Activated CD4-positive, alpha-beta T cell treated with anti-CD3 and anti-CD28 coated beads, Interleukin-2, amount 50 U/mL, for 16 hours (primary cell): ENCODE results near the gene C3orf33.
"Not testable (repeated sequence)": the region's sequence is repeated elsewhere in the genome, so short reads cannot be mapped to it uniquely, and the experiment has no call there.

Source experiments
- DNase-seq: peaks from one replicate; pipeline ENCODE4 v3.0.0-alpha.2; 2020

Gene C3orf33

GRCh38 chr3:155805802-155806618 lies at the start of gene C3orf33:
Gene C3orf33 (minus strand): TSS chr3:155806278. CDS start chr3:155806252, 26 bp downstream.
- DNase-seq = peak; percentile 78

DNA sequence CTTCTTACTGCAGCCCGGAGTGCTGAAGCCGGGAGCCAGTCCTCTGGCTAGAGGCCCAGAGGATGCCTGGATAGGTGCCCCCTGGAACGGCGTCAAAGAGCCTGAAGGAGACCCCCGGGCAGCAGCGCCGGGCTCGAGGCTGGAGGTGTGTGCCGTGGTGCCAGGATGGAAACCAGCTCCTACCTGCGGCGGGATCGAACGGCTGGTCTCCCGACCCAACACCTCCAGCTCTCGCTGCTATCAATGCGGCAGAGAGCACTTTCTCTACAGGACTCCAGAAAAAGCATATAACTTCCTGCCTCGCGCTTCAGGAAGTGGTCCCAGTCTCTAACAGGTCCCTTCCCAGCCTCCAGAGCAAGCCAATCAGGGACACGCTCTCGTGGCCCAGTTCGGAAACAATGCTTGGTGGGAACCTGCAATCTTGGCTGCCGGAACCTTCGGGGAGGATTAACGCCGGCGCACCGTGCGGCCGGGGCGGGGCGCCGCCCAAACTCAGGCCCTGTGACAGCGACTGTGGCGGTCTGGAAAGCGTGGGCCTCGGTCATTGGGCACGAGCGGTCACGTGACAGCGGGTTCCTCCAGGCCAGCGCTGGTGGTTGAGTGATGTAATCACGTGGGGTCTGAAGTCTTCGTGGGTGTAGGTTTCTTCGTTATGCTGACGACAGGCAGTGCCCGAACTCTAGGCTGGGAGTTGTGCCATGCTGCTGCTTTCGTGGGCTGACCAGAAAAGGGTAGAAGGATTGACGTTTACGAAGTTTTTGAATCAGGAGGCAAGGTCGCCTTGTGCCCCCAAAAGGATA lies 48.3 kb upstream of the C3orf33 start, which contains the start of gene SLC33A1:
Gene SLC33A1 (minus strand): TSS at position 287 of the 800 bp plus-strand sequence. CDS start 430 bp downstream, outside the sequence.
- DNase-seq = peak; percentile 100

GRCh38 chr3:155853214-155854140 lies 47.4 kb upstream of the C3orf33 start:
- peak; percentile 35 for DNase-seq

DNA sequence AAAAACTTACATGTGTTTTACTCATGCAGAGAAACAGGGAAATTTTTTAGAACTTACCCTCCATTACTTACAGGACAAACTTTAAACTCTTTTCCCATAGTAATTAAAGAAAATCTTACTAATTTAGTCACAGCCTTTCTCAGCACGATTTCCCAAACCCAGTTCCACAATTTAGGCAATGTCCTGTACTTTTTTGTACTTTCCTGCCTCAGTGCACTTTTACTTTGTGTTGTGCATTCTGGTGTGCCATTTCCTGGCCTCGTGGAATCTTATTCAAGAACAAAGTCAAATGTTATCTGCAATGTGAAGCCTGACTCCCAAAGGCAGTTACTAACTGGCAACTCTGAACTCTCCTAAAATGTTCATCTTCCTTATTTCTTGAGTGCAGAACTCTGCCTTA lies 46.3 kb upstream of the C3orf33 start:
- no peak for DNase-seq

GRCh38 chr3:155849404-155849803 lies 43.3 kb upstream of the C3orf33 start:
- not testable (repeated sequence) for DNase-seq

- no peak for DNase-seq
Measured at GRCh38 chr3:155847993-155848392, 41.9 kb upstream of the C3orf33 start.

GRCh38 chr3:155846119-155846518 lies 40.0 kb upstream of the C3orf33 start:
- no peak for DNase-seq

GRCh38 chr3:155843569-155843968 lies 37.5 kb upstream of the C3orf33 start:
- DNase-seq = no peak

GRCh38 chr3:155835341-155836071 lies 29.4 kb upstream of the C3orf33 start:
- no peak for DNase-seq

GRCh38 chr3:155828490-155829098 lies 22.5 kb upstream of the C3orf33 start:
- DNase-seq = not testable (repeated sequence)

- no peak for DNase-seq
Measured at GRCh38 chr3:155815030-155815545, 9.0 kb upstream of the C3orf33 start.

- DNase-seq = not testable (repeated sequence)
Measured at GRCh38 chr3:155813224-155813623, 7.1 kb upstream of the C3orf33 start.

DNA sequence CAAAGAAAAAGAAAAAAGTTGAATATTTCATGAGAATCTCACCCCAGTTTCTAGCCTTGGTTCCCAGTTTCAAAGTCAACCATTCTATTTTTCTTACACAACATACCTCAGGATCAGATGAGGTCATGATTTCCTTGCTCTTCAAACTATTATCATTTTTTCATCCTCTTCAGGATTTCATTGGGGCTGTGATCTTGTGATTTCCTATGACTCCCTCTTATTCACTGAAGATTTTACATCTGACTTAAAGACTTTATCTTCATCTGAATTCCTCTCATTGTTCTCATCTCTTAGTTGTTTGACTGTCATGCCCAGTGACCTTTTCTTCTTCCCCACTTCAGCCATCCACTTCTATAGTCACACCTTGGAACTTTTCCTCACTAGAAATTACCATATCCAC lies 3.1 kb upstream of the C3orf33 start:
- no peak for DNase-seq

- DNase-seq = no peak
Measured at GRCh38 chr3:155807823-155808222, 1.7 kb upstream of the C3orf33 start.

DNA sequence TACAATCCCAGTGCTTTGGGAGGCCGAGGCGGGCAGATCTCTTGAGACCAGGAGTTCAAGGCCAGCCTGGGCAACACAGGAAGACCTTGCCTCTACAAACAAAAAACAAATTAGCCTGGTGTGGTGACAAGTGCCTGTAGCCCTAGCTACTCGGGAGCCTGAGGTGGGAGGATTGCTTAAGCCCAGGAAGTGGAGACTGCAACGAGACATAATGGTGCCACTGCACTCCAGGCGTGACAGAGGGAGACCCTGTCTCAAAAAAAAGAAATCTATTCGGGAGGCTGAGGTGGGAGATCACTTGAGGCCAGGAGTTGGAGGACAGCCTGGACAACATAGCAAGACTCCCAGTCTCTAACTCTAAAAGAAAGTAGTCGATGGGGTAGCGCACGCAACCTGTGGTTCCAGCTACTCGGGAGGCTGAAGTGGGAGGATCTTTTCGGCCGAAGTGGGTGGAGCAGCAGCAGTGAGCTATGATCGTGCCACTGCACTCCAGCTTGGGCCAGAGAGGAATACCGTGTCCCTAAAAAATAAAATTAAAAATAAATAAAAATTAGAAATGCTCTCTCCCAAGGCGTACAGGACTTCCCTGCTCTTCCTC lies 775 bp downstream of the C3orf33 start:
- DNase-seq = peak; percentile 30

DNA sequence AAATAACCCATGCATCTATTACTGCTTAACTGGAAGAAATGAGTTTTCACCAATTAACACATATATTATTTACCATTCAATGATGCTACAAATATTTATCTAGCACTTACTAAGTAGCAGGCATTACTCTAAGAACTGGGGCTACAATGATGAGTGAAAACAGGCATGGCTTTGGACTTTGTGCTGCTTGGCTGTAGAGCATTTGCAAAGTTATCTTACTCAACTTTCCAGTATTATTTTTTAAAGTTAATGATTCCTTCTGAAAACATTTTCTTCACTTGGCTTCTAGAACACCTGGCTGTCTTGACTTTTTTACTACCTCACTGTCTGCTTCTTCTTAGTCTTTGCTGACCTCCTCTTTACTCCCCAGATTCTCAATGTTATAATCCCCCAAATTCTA lies 1.8 kb downstream of the C3orf33 start:
- DNase-seq = no peak

DNA sequence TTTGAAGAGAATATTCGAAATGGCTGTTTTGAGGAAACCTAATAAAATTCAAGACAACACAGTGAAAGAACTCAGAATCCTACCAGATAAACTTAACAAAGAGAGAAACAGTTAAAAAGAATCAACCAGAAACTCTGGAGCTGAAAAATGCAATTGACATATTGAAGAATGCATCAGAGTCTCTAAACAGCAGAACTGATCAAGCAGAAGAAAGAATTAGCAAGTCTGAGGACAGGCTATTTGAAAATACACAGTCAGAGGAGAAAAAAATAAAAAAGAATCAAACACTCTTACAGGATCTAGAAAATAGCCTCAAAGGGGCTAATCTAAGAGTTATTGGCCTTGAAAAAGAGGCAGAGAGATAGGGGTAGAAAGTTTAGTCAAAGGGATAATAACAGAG lies 13.5 kb downstream of the C3orf33 start:
- DNase-seq = no peak

DNA sequence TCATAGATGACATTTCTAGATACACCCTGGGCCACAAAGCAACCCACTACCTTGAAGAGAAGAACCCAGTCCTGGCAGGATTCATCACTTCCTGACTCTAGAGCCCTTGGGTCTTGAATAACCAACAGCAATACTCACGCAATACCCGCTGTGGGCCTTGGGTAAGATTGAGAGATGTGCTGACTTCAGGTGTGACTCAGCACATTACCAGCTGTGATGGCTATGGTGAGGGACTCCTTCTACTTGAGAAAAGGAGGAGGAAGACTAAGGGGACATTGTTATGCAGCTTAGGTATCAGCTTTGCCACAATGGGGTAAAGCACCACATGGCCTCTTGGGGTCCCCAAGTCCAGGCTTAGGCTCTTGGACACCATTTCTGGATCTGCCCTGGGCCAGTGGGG lies 14.9 kb downstream of the C3orf33 start:
- DNase-seq = peak; percentile 35

DNA sequence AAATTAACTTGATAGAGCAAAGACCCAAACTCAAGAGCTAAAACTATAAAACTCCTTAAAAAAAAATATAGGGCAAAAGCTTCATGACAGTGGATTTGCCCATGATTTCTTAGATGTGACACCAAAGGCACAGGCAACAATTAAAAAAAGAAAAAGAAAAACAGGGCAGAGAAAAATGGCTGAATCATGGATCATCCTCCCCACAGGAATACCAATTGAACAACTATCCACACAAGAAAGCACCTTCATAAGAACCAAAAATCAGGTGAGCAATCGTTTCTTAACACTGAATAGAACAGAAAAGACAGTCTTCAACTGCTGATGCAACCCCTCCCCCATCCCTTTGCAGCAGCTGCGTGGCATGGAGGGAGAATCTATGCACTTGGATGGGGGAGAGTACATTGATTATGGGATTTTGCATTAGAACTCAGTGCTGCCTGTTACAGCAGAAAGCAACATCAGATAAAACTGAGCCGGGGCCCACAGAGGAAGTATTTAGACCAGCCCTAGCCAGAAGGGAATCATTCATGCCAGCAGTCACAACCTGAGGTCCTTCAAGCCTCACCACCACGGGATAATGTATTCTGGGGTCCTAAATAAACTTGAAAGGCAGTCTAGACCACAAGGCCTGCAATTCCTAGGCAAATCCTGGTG lies 15.7 kb downstream of the C3orf33 start:
- no peak for DNase-seq

DNA sequence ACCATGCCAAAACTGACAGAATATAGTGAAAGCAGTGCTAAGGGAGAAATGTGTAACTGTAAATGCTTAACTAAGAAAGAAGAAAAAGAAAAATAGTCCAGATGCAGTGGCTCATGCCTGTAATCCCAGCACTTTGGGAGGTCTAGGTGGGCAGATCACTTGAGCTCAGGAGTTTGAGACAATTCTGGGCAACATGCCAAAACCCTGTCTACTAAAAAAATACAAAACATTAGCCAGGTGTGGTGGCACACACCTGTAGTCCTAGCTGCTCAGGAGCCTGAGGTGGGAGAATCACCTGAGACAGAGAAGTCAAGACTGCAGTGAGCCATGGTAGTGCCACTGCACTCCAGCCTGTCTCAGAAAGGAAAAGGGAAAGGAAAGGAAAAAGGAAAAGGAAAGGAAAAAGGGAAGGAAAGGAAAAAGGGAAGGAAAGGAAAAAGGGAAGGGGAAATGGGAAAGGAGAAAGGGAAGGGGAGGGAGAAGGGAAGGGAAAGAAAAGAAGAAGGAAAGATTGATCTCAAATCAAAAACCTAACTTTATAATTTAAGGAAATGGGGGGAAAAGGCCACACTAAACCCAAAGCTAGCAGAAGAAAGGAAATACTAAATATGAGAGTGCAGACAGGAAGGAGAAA lies 20.3 kb downstream of the C3orf33 start:
- DNase-seq = no peak
